Hepatocyte (in vitro differentiated cells): ENCODE results near the gene TUBD1. TPM values are rescaled to one million over a fixed set of nuclear protein-coding genes. Genes with fewer than 3 reads are reported as not detected.

Experiments used
- DNase-seq: peaks from one replicate; pipeline ENCODE4 v3.0.0-alpha.2; 2016; ENCODE audit warnings: low spot score
- H2AFZ ChIP-seq: fragments of 200-600 bp; sonication (generic); 2 replicates; pipeline ENCODE4 v1.6.0; 2016; ENCODE audit warnings: antibody characterized with exemption, mild to moderate bottlenecking
- H3K27ac ChIP-seq: fragments of 200-600 bp; sonication (generic); 2 replicates; pipeline ENCODE4 v1.5.1; 2016; ENCODE audit warnings: mild to moderate bottlenecking
- H3K27me3 ChIP-seq: fragments of 200-600 bp; sonication (generic); 2 replicates; pipeline ENCODE4 v1.6.1; 2016
- H3K36me3 ChIP-seq: fragments of 200-600 bp; sonication (generic); replicated peaks from 2 replicates; pipeline ENCODE4 v1.5.1; 2016; ENCODE audit warnings: low read depth; ENCODE audit not compliant: insufficient read depth
- H3K4me1 ChIP-seq: fragments of 200-600 bp; sonication (generic); 2 replicates; pipeline ENCODE4 v1.5.1; 2016; ENCODE audit warnings: mild to moderate bottlenecking, moderate library complexity; ENCODE audit not compliant: insufficient read depth
- H3K4me2 ChIP-seq: fragments of 200-600 bp; sonication (generic); 2 replicates; pipeline ENCODE4 v1.6.0; 2016
- H3K4me3 ChIP-seq: fragments of 200-600 bp; sonication (generic); 2 replicates; pipeline ENCODE4 v1.5.1; 2016; ENCODE audit warnings: mild to moderate bottlenecking
- H3K79me2 ChIP-seq: fragments of 200-600 bp; sonication (generic); 2 replicates; pipeline ENCODE4 v1.6.0; 2017; ENCODE audit warnings: mild to moderate bottlenecking
- H3K9me2 ChIP-seq: fragments of 200-600 bp; sonication (generic); replicated peaks from 2 replicates; pipeline ENCODE4 v1.6.0; 2017; ENCODE audit warnings: mild to moderate bottlenecking; ENCODE audit not compliant: insufficient read depth
- H3K9me3 ChIP-seq: fragments of 200-600 bp; sonication (generic); 2 replicates; pipeline ENCODE4 v1.5.1; 2016; ENCODE audit warnings: low read depth, mild to moderate bottlenecking
- H4K20me1 ChIP-seq: fragments of 200-600 bp; sonication (generic); 2 replicates; pipeline ENCODE4 v1.6.0; 2016; ENCODE audit warnings: mild to moderate bottlenecking; ENCODE audit not compliant: insufficient read depth, poor library complexity, severe bottlenecking
- CTCF ChIP-seq: fragments of 200-600 bp; sonication (generic); IDR thresholded peaks from 2 replicates; pipeline ENCODE4 v1.5.1; 2016; ENCODE audit warnings: antibody characterized with exemption, mild to moderate bottlenecking; ENCODE audit not compliant: poor library complexity
- EZH2 ChIP-seq: fragments of 200-600 bp; sonication (generic); IDR thresholded peaks from 2 replicates; pipeline ENCODE4 v1.6.1; 2016; ENCODE audit warnings: antibody characterized with exemption, mild to moderate bottlenecking, borderline replicate concordance
- EZH2phosphoT487 ChIP-seq: fragments of 200-600 bp; sonication (generic); IDR thresholded peaks from one replicate; pipeline ENCODE4 v1.6.1; 2018; ENCODE audit warnings: antibody characterized with exemption, mild to moderate bottlenecking, low read depth, moderate library complexity; ENCODE audit not compliant: unreplicated experiment, severe bottlenecking
- WGBS: methylation state at CpG from one replicate; pipeline ENCODE4 v1.1.6; 2016; ENCODE audit warnings: low lambda C conversion rate; ENCODE audit errors: missing lambda C conversion rate; 5-methylcytosine and 5-hydroxymethylcytosine counted together
- polyA plus RNA-seq: library from polyadenylated mRNA; unstranded; fragments of >200 nt; fragmentation: Nextera tagmentation; extraction: Ambion mirVana; gene quantifications from 2 replicates; pipeline ENCODE4 v1.2.1, GENCODE V29; 2016
- total RNA-seq: library from RNA; depleted of rRNA; stranded (reverse); fragments of >200 nt; gene quantifications from 2 replicates; pipeline ENCODE4 v1.2.3, GENCODE V29; 2014

Gene TUBD1
- total and polyA plus RNA-seq, 2 experiments from 2014 or later, result 11.8 to 12.0 TPM

- no peak overlapping the region for H3K4me3 ChIP-seq
- TF ChIP-seq EZH2phosphoT487 (no peak), CTCF (no peak), EZH2 (no peak)
- H4K20me1 ChIP-seq, result no peaks in the 10 kb centered on the region
- H3K36me3 ChIP-seq, result no peaks in the 10 kb centered on the region
- no peak overlapping the region for H3K27ac ChIP-seq
- H3K9me2 ChIP-seq, result no peaks in the 10 kb centered on the region
- H3K79me2 ChIP-seq, result no peaks in the 10 kb centered on the region
- no peaks in the 10 kb centered on the region for H3K9me3 ChIP-seq
- H3K27me3 ChIP-seq, result no peaks in the 10 kb centered on the region
- no peak overlapping the region for H2AFZ ChIP-seq
- H3K4me2 ChIP-seq, result no peak overlapping the region
- WGBS, result 100% methylated on average over 9 of the region's 9 CpGs
- no peak for DNase-seq
- H3K4me1 ChIP-seq, result no peaks in the 10 kb centered on the region
Observed at GRCh38 chr17:59884861-59885260, 7.9 kb downstream of the TUBD1 start.

DNA sequence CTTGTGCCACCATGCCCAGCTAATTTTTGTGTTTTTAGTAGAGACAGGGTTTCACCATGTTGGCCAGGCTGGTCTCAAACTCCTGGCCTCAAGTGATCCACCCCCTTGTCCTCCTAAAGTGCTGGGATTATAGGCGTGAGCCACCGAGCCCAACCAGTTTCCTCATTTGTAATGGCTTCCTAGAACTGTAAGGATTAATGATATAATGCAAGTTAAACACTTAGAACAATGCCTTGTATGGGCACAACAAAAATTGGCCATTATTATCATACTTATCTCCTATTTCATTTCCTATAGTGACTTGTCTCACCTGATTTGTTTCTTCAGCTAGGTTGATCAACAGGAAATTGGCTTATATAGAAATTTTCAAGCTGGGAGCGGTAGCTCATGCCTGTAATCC is 14.1 kb downstream of the TUBD1 start:
- H3K27me3 ChIP-seq, result no peaks in the 10 kb centered on the region
- no peak overlapping the region for H3K4me3 ChIP-seq
- no peak overlapping the region for H3K4me2 ChIP-seq
- H3K9me2 ChIP-seq, result no peaks in the 10 kb centered on the region
- TF ChIP-seq EZH2phosphoT487 (no peak), EZH2 (no peak), CTCF (no peak)
- DNase-seq, result no peak
- WGBS, result 92% methylated on average over 3 of the region's 3 CpGs
- H3K36me3 ChIP-seq, result no peaks in the 10 kb centered on the region
- H4K20me1 ChIP-seq, result no peaks in the 10 kb centered on the region
- no peak overlapping the region for H3K27ac ChIP-seq
- H3K9me3 ChIP-seq, result no peaks in the 10 kb centered on the region
- H3K4me1 ChIP-seq, result no peaks in the 10 kb centered on the region
- no peaks in the 10 kb centered on the region for H3K79me2 ChIP-seq
- H2AFZ ChIP-seq, result no peak overlapping the region

DNA sequence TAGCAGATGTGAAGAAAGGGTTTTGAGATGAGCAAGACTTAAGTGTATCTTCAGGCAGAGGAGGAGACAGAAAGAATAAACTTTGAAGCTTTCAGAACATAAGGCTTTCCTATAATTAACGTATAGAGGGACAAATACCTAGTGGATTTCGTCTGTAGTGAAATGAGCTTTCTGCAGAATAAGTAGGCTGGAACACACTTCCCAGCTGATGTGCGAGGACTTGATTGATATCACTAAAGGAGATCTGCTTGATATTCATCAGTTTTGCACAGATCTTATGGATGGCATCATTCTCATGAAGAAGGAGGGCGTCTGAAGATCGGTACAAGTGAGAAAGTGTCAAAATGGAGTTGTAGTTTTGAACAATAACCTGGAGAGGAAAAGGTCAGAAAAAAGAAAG is 14.8 kb downstream of the TUBD1 start:
- H4K20me1 ChIP-seq, result no peaks in the 10 kb centered on the region
- no peak overlapping the region for H3K4me3 ChIP-seq
- 91% methylated on average over 5 of the region's 5 CpGs for WGBS
- TF ChIP-seq EZH2phosphoT487, result no peak
- TF ChIP-seq EZH2, result no peak
- no peak for TF ChIP-seq CTCF
- no peaks in the 10 kb centered on the region for H3K4me1 ChIP-seq
- no peak for DNase-seq
- H3K27me3 ChIP-seq, result no peaks in the 10 kb centered on the region
- no peaks in the 10 kb centered on the region for H3K79me2 ChIP-seq
- no peaks in the 10 kb centered on the region for H3K36me3 ChIP-seq
- no peak overlapping the region for H3K4me2 ChIP-seq
- H3K9me3 ChIP-seq, result no peaks in the 10 kb centered on the region
- H3K9me2 ChIP-seq, result no peaks in the 10 kb centered on the region
- no peak overlapping the region for H2AFZ ChIP-seq
- no peak overlapping the region for H3K27ac ChIP-seq

GRCh38 chr17:59876107-59876506 is 16.6 kb downstream of the TUBD1 start:
- Histone ChIP-seq H4K20me1 (no peaks in the 10 kb centered on the region), H3K79me2 (no peaks in the 10 kb centered on the region), H3K4me2 (no peak overlapping the region), H3K27ac (no peak overlapping the region), H3K36me3 (no peaks in the 10 kb centered on the region), H3K9me3 (no peaks in the 10 kb centered on the region), H3K4me3 (no peak overlapping the region), H3K27me3 (no peaks in the 10 kb centered on the region), H3K9me2 (no peaks in the 10 kb centered on the region), H2AFZ (no peak overlapping the region), H3K4me1 (no peaks in the 10 kb centered on the region)
- TF ChIP-seq EZH2 (no peak), CTCF (no peak), EZH2phosphoT487 (no peak)
- WGBS, result 89% methylated on average over 3 of the region's 3 CpGs
- no peak for DNase-seq
